Body of pancreas (tissue), 4 donors: Measurements from ENCODE around the gene SPAAR. TPM values are rescaled to one million over a fixed set of nuclear protein-coding genes. Genes with fewer than 3 reads are reported as not detected.

Source experiments
- ATAC-seq: fragments of 150-250 bp; one replicate; pipeline ENCODE4 v1.9.1; 2016
- DNase-seq, 4 donors: peaks; one replicate each; pipeline ENCODE4 v3.0.0-alpha.2; 2019
- H3K27ac ChIP-seq, 4 donors: fragments of 200-600 bp; sonication (generic); 1 replicate in 3 of 4; 2 replicates in 1 of 4; pipeline versions ENCODE4 v1.5.1 to v1.6.1; 2016 to 2019; ENCODE audit warnings: mild to moderate bottlenecking in 1 of 4, mixed read lengths in 1 of 4, moderate library complexity in 1 of 4
- H3K27me3 ChIP-seq, 2 donors: fragments of 200-600 bp; sonication (generic); one replicate each; pipeline ENCODE4 v1.6.0; 2016; ENCODE audit warnings: mild to moderate bottlenecking in 1 of 2
- H3K36me3 ChIP-seq, 2 donors: fragments of 200-600 bp; sonication (generic); replicated peaks in 1 of 2; 2 replicates each; pipeline ENCODE4 v1.5.1; 2016; ENCODE audit warnings: low read depth in 2 of 2; ENCODE audit not compliant: insufficient read depth in 1 of 2
- H3K4me1 ChIP-seq: fragments of 200-600 bp; sonication (generic); one replicate; pipeline ENCODE4 v1.6.0; 2016
- H3K4me3 ChIP-seq, 2 donors: fragments of 200-600 bp; sonication (generic); 1 replicate in 1 of 2; 2 replicates in 1 of 2; pipeline ENCODE4 v1.5.1; 2016 to 2019
- H3K9me3 ChIP-seq, 3 donors: fragments of 200-600 bp; sonication (generic); 1 replicate in 2 of 3; 2 replicates in 1 of 3; pipeline ENCODE4 v1.5.1; 2016
- POLR2A ChIP-seq, 3 donors: fragments of 450-650 bp; IDR thresholded peaks; one replicate each; pipeline ENCODE4 v1.6.1; 2016; ENCODE audit warnings: antibody characterized with exemption in 3 of 3, mild to moderate bottlenecking in 2 of 3
- WGBS, 2 donors: methylation state at CpG; one replicate each; pipeline ENCODE4 v1.1.5; 2017; 5-methylcytosine and 5-hydroxymethylcytosine counted together
- intact Hi-C: fragments of 100-400 bp; cut with DNase I; formaldehyde crosslinking; loops from one replicate; pipeline ENCODE4 v1.15.1; 2023
- total RNA-seq, 2 donors: library from RNA; depleted of rRNA; stranded (reverse); fragments of >200 nt; gene quantifications; one replicate each; pipeline ENCODE4 v1.1.0, GENCODE V29; 2016
- TF ChIP-seq, protein P1 (sequence below), 7 experiments: fragments of 450-650 bp in 4 of 7; fragments of 200-600 bp in 3 of 7; sonication (generic) in 3 of 7; IDR thresholded peaks; one replicate each; pipeline ENCODE4 v1.5.1; 2016 to 2019; ENCODE audit warnings: antibody characterized with exemption in 7 of 7

Gene SPAAR
- total RNA-seq, 2 donors from 2014 or later: 0.78 to 7.3 TPM

DNA sequence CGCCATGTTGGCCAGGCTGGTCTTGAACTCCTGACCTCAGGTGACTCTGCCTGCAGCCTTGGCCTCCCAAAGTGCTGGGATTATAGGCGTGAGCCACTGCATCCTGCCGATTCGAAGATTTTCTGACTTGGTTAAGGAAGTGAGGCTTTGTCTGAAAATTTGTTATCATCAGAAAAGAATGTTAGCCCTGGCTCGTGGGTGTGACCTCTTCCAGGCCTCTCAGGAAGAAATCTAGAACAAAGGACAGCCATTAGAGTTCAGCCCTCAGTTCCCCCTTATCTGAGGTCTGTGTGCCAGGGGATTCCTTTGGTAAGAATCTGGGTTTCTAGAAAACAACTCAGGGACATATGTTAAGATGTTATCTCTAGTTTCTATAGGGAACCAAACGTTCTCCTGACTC is 42.4 kb downstream of the SPAAR start:
- ATAC-seq (no peak), DNase-seq (no peak)
- Histone ChIP-seq H3K4me1 (no peaks in the 10 kb centered on the region), H3K27me3 (no peaks in the 10 kb centered on the region), H3K27ac (no peak overlapping the region), H3K4me3 (no peak overlapping the region), H3K36me3 (no peaks in the 10 kb centered on the region), H3K9me3 (no peaks in the 10 kb centered on the region)
- no peak for TF ChIP-seq POLR2A (IDR thresholded peaks at IDR 0.05)
- TF ChIP-seq, protein P1, sequence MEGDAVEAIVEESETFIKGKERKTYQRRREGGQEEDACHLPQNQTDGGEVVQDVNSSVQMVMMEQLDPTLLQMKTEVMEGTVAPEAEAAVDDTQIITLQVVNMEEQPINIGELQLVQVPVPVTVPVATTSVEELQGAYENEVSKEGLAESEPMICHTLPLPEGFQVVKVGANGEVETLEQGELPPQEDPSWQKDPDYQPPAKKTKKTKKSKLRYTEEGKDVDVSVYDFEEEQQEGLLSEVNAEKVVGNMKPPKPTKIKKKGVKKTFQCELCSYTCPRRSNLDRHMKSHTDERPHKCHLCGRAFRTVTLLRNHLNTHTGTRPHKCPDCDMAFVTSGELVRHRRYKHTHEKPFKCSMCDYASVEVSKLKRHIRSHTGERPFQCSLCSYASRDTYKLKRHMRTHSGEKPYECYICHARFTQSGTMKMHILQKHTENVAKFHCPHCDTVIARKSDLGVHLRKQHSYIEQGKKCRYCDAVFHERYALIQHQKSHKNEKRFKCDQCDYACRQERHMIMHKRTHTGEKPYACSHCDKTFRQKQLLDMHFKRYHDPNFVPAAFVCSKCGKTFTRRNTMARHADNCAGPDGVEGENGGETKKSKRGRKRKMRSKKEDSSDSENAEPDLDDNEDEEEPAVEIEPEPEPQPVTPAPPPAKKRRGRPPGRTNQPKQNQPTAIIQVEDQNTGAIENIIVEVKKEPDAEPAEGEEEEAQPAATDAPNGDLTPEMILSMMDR (IDR thresholded peaks at IDR 0.05): no peak
- intact Hi-C loops: loop anchor here (5.0 kb wide), 1 partner anchor 71 kb away; no protein-coding TSS in a partner anchor
- 52 to 57% methylated on average over 6 of the region's 6 CpGs for WGBS, 2 donors

DNA sequence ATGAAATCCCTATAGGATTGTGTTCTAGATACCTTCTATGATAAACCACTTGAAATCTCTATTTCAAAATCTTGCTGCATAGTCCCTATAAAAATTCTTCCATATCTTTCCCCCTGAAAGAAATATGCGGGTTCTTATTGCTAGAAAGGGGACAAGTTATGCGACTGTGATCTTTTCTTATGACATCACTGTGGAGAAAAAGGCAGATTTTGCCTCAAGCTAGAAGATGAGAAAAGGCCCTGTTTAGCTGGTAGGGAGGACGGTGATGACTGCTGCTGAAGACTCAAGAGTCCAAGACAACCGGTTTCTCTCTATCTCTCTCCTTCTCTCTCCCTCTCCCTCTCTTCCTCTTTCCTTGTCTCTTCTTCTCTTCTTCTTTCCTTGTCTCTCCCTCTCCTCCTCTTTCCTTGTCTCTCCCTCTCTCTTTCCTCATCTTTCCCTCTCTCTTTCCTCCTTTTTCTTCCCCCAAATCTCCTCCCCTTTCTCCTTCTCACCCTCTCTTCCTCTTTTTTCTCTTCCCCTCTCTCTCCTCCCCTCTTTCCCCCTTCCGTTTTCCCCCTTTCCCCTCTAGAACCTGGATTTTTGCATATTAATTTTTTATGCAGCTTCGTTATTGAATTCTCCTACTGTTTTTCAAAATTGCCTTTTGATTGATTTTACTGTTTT is 43.4 kb downstream of the SPAAR start:
- 54 to 58% methylated on average over 6 of the region's 6 CpGs for WGBS, 2 donors
- Histone ChIP-seq H3K9me3 (no peaks in the 10 kb centered on the region), H3K36me3 (no peaks in the 10 kb centered on the region), H3K4me1 (no peaks in the 10 kb centered on the region), H3K4me3 (no peak overlapping the region), H3K27me3 (no peaks in the 10 kb centered on the region), H3K27ac (no peak overlapping the region)
- no peak for TF ChIP-seq POLR2A (IDR thresholded peaks at IDR 0.05)
- TF ChIP-seq, protein P1 (IDR thresholded peaks at IDR 0.05): no peak
- no peak for ATAC-seq
- intact Hi-C loops: loop anchor here (5.0 kb wide), 1 partner anchor 70 kb away; no protein-coding TSS in a partner anchor
- DNase-seq: no peak

DNA sequence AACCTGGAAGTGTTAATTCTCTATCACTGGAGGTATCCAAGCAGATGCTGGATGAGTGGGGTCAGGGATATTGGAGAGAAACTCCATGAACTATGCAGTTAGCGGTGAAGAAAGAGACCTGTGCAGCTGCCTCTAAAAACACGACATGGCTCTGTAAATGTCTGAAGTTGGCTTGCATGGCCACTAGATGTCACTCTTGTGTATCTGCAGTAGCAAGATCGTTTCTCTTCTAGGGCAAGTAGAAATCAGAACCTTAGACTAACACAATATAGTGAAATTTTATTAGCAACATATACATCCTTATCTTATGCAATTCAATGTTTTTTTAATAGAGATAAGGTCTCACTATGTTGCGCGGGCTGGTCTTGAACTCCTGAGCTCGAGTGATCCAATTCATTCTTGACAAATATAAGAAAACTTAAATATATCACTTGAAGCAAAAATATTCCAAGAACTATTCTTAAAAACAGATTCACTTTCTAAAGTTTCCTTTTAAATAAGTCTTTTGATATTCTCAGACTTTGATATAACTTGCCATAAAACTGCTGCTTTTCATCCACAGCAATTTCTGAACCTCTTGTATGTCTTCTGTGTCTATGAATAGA is 45.8 kb downstream of the SPAAR start:
- TF ChIP-seq, protein P1 (IDR thresholded peaks at IDR 0.05): peak; percentile 46 to 89 (median 80)
- no peak for TF ChIP-seq POLR2A (IDR thresholded peaks at IDR 0.05)
- Histone ChIP-seq H3K27ac (no peak overlapping the region), H3K9me3 (no peaks in the 10 kb centered on the region), H3K36me3 (no peaks in the 10 kb centered on the region), H3K4me1 (no peaks in the 10 kb centered on the region), H3K4me3 (no peak overlapping the region), H3K27me3 (no peaks in the 10 kb centered on the region)
- intact Hi-C loops: loop anchor here (5.0 kb wide), 1 partner anchor 67 kb away; no protein-coding TSS in a partner anchor
- WGBS, 2 donors: 2 to 5% methylated on average over 6 of the region's 6 CpGs
- ATAC-seq (peak; percentile 89), DNase-seq (peak; percentile 62 to 79 (median 74))

DNA sequence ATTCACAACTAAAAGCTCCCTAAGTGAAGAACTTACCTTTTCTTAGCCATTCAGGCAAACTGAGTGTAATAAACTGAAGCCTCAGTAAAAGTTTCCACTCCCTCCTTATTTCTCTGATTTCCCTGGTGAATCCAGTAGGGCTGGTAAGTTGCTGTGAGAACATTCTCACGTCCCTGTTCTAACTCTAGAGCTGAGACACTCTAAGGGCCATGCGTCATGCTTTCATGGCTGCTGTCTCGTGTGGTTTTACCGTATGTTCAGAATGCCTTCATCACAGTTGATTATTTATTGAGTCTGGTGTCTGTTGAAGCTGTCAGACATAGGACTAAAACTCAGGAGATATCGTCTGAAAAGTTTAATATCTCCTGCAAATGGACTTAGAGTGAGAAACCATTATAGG is 47.4 kb downstream of the SPAAR start:
- intact Hi-C loops: no loop called here
- H3K9me3 ChIP-seq: no peaks in the 10 kb centered on the region
- H3K27me3 ChIP-seq: no peaks in the 10 kb centered on the region
- H3K4me3 ChIP-seq: no peak overlapping the region
- no peak for DNase-seq
- H3K27ac ChIP-seq: no peak overlapping the region
- H3K4me1 ChIP-seq: no peaks in the 10 kb centered on the region
- H3K36me3 ChIP-seq: no peaks in the 10 kb centered on the region
- TF ChIP-seq, protein P1 (IDR thresholded peaks at IDR 0.05): no peak
- no peak for TF ChIP-seq POLR2A (IDR thresholded peaks at IDR 0.05)
- WGBS, 2 donors: 64 to 67% methylated on average over 5 of the region's 5 CpGs
- ATAC-seq: no peak
